ENCODE results near the gene PRSS53. TPM values are rescaled to one million over a fixed set of nuclear protein-coding genes. Genes with fewer than 3 reads are reported as not detected.

PRSS53 gene
- total RNA-seq, 1 donor = 1.0 TPM

GRCh38 chr16:31063495-31063842 lies 25.3 kb downstream of the PRSS53 start:
- Histone ChIP-seq H3K27me3 (ENCODE audit: insufficient read depth, low read length) (no peaks in the 10 kb centered on the region), H3K9me3 (ENCODE audit: low read depth, low read length) (no peaks in the 10 kb centered on the region), H3K4me3 (ENCODE audit: low read length) (no peak overlapping the region), H3K4me1 (ENCODE audit: insufficient read depth, low read length) (peaks cover 40% of the 10 kb centered on the region)

GRCh38 chr16:31061813-31062440 lies 26.8 kb downstream of the PRSS53 start:
- H3K4me1 ChIP-seq (ENCODE audit: insufficient read depth, low read length) = peaks cover 40% of the 10 kb centered on the region

GRCh38 chr16:31061126-31061812 lies 27.5 kb downstream of the PRSS53 start:
- H3K9me3 ChIP-seq (ENCODE audit: low read depth, low read length) = no peaks in the 10 kb centered on the region
- peaks cover 36% of the 10 kb centered on the region for H3K4me1 ChIP-seq (ENCODE audit: insufficient read depth, low read length)
- H3K27me3 ChIP-seq (ENCODE audit: insufficient read depth, low read length) = no peaks in the 10 kb centered on the region
- H3K4me3 ChIP-seq (ENCODE audit: low read length) = no peak overlapping the region

More at GRCh38 chr16:31061813-31062440, 26.8 kb downstream of the PRSS53 start:
- H3K27me3 ChIP-seq (ENCODE audit: insufficient read depth, low read length) = no peaks in the 10 kb centered on the region
- no peaks in the 10 kb centered on the region for H3K9me3 ChIP-seq (ENCODE audit: low read depth, low read length)
- H3K4me3 ChIP-seq (ENCODE audit: low read length) = no peak overlapping the region

GRCh38 chr16:31055613-31056012 lies 33.1 kb downstream of the PRSS53 start:
- Histone ChIP-seq H3K27me3 (ENCODE audit: insufficient read depth, low read length) (no peaks in the 10 kb centered on the region), H3K4me1 (ENCODE audit: insufficient read depth, low read length) (peaks cover 7% of the 10 kb centered on the region), H3K9me3 (ENCODE audit: low read depth, low read length) (no peaks in the 10 kb centered on the region), H3K4me3 (ENCODE audit: low read length) (no peak overlapping the region)

- H3K4me3 ChIP-seq (ENCODE audit: low read length) = no peak overlapping the region
- H3K27me3 ChIP-seq (ENCODE audit: insufficient read depth, low read length) = no peaks in the 10 kb centered on the region
- peaks cover 10% of the 10 kb centered on the region for H3K4me1 ChIP-seq (ENCODE audit: insufficient read depth, low read length)
- no peaks in the 10 kb centered on the region for H3K9me3 ChIP-seq (ENCODE audit: low read depth, low read length)
Measured at GRCh38 chr16:31052114-31052513, 36.6 kb downstream of the PRSS53 start.

GRCh38 chr16:31050280-31051030 lies 38.3 kb downstream of the PRSS53 start:
- H3K4me1 ChIP-seq (ENCODE audit: insufficient read depth, low read length) = peaks cover 10% of the 10 kb centered on the region
- no peak overlapping the region for H3K4me3 ChIP-seq (ENCODE audit: low read length)
- H3K9me3 ChIP-seq (ENCODE audit: low read depth, low read length) = no peaks in the 10 kb centered on the region
- H3K27me3 ChIP-seq (ENCODE audit: insufficient read depth, low read length) = no peaks in the 10 kb centered on the region

- H3K4me3 ChIP-seq (ENCODE audit: low read length) = no peak overlapping the region
- peaks cover 3% of the 10 kb centered on the region for H3K4me1 ChIP-seq (ENCODE audit: insufficient read depth, low read length)
- H3K27me3 ChIP-seq (ENCODE audit: insufficient read depth, low read length) = no peaks in the 10 kb centered on the region
- no peaks in the 10 kb centered on the region for H3K9me3 ChIP-seq (ENCODE audit: low read depth, low read length)
Measured at GRCh38 chr16:31043898-31044481, 44.8 kb downstream of the PRSS53 start.

- Histone ChIP-seq H3K27me3 (ENCODE audit: insufficient read depth, low read length) (no peaks in the 10 kb centered on the region), H3K4me3 (ENCODE audit: low read length) (no peak overlapping the region), H3K4me1 (ENCODE audit: insufficient read depth, low read length) (peaks cover under 1% of the 10 kb centered on the region), H3K9me3 (ENCODE audit: low read depth, low read length) (no peaks in the 10 kb centered on the region)
Measured at GRCh38 chr16:31043352-31043751, 45.4 kb downstream of the PRSS53 start.

- Histone ChIP-seq H3K4me3 (ENCODE audit: low read length) (no peak overlapping the region), H3K27me3 (ENCODE audit: insufficient read depth, low read length) (no peaks in the 10 kb centered on the region), H3K4me1 (ENCODE audit: insufficient read depth, low read length) (no peaks in the 10 kb centered on the region), H3K9me3 (ENCODE audit: low read depth, low read length) (no peaks in the 10 kb centered on the region)
Measured at GRCh38 chr16:31042866-31043265, 45.9 kb downstream of the PRSS53 start.

GRCh38 chr16:31038993-31039392 lies 49.8 kb downstream of the PRSS53 start:
- Histone ChIP-seq H3K27me3 (ENCODE audit: insufficient read depth, low read length) (no peaks in the 10 kb centered on the region), H3K9me3 (ENCODE audit: low read depth, low read length) (no peaks in the 10 kb centered on the region)

GRCh38 chr16:31036691-31037090 lies 52.1 kb downstream of the PRSS53 start:
- Histone ChIP-seq H3K9me3 (ENCODE audit: low read depth, low read length) (no peaks in the 10 kb centered on the region), H3K27me3 (ENCODE audit: insufficient read depth, low read length) (no peaks in the 10 kb centered on the region), H3K4me1 (ENCODE audit: insufficient read depth, low read length) (peaks cover 42% of the 10 kb centered on the region), H3K4me3 (ENCODE audit: low read length) (no peak overlapping the region)

More at GRCh38 chr16:31038993-31039392, 49.8 kb downstream of the PRSS53 start:
- Histone ChIP-seq H3K4me1 (ENCODE audit: insufficient read depth, low read length) (peaks cover 28% of the 10 kb centered on the region), H3K4me3 (ENCODE audit: low read length) (no peak overlapping the region)

GRCh38 chr16:31033709-31034492 lies 54.8 kb downstream of the PRSS53 start:
- H3K27me3 ChIP-seq (ENCODE audit: insufficient read depth, low read length) = no peaks in the 10 kb centered on the region
- no peaks in the 10 kb centered on the region for H3K9me3 ChIP-seq (ENCODE audit: low read depth, low read length)
- peaks cover 42% of the 10 kb centered on the region for H3K4me1 ChIP-seq (ENCODE audit: insufficient read depth, low read length)
- peak overlapping the region; percentile 95 for H3K4me3 ChIP-seq (ENCODE audit: low read length)

Measured in mononuclear cell (primary cell).